IMR-90 (cell line): Measurements from ENCODE around the gene B4GALNT2. TPM values are rescaled to one million over a fixed set of nuclear protein-coding genes. Genes with fewer than 3 reads are reported as not detected.

ENCODE experiments used
- ATAC-seq: fragments of 200-7000 bp; cut with Tn5 transposase; 2 replicates; pipeline ENCODE4 v1.9.1; 2020; ENCODE audit warnings: low read depth, mild to moderate bottlenecking, moderate library complexity
- BruUV-seq: library from RNA; stranded (reverse); fragments of 400-500 nt; replicated peaks from 2 replicates; lab custom pipeline; 2021; lab: Mats Ljungman, UMichigan
- CTCF ChIA-PET: fragments of 300-600 bp; formaldehyde crosslinking; extraction: SDS; loops from one replicate; lab custom pipeline; 2021; ENCODE audit warnings: antibody characterized with exemption; lab: Yijun Ruan, JAX
- POLR2A ChIA-PET: fragments of 300-600 bp; sonication (Branson Sonifier 250); formaldehyde crosslinking; loops from one replicate; lab custom pipeline; 2022; ENCODE audit warnings: antibody characterized with exemption; ENCODE audit not compliant: unreplicated experiment; lab: Charles Lee
- DNase-seq: peaks from one replicate; pipeline ENCODE4 v3.0.0; 2013
- H2AFZ ChIP-seq: replicated peaks from 2 replicates; pipeline ENCODE3; 2013; ENCODE audit warnings: low read length, mild to moderate bottlenecking; ENCODE audit not compliant: poor library complexity
- H2AK5ac ChIP-seq: 2 replicates; pipeline ENCODE4 v1.6.1; 2013; ENCODE audit warnings: low read depth, low read length, inconsistent platforms
- H2AK9ac ChIP-seq: replicated peaks from 2 replicates; pipeline ENCODE3; 2013; ENCODE audit warnings: mild to moderate bottlenecking, low read depth, low read length, moderate library complexity; ENCODE audit not compliant: poor library complexity
- H2BK120ac ChIP-seq: 2 replicates; pipeline ENCODE4 v1.6.1; 2013; ENCODE audit warnings: low read depth, low read length, inconsistent platforms
- H2BK15ac ChIP-seq: 3 replicates; pipeline ENCODE4 v1.6.1; 2013; ENCODE audit warnings: low read depth, low read length, inconsistent platforms
- H2BK20ac ChIP-seq: 2 replicates; pipeline ENCODE4 v1.6.1; 2013; ENCODE audit warnings: low read depth, mild to moderate bottlenecking, inconsistent platforms, low read length, moderate library complexity
- H2BK5ac ChIP-seq: 2 replicates; pipeline ENCODE4 v1.6.1; 2013; ENCODE audit warnings: mild to moderate bottlenecking, low read depth, low read length, inconsistent platforms; ENCODE audit not compliant: poor library complexity, severe bottlenecking
- H3K14ac ChIP-seq: replicated peaks from 2 replicates; pipeline ENCODE4 v1.6.1; 2013; ENCODE audit warnings: low read depth, low read length, inconsistent platforms
- H3K18ac ChIP-seq: 2 replicates; pipeline ENCODE4 v1.6.1; 2013; ENCODE audit warnings: low read depth, low read length, control low read depth
- H3K23ac ChIP-seq: 2 replicates; pipeline ENCODE4 v1.6.1; 2013; ENCODE audit warnings: low read depth, low read length, inconsistent platforms
- H3K27ac ChIP-seq: 2 replicates; pipeline ENCODE4 v1.5.1; 2013; ENCODE audit warnings: mild to moderate bottlenecking, control low read depth, low read length; ENCODE audit not compliant: insufficient read depth
- H3K27me3 ChIP-seq: 2 replicates; pipeline ENCODE4 v1.6.1; 2013; ENCODE audit warnings: low read length; ENCODE audit not compliant: control insufficient read depth, insufficient read depth
- H3K36me3 ChIP-seq: 2 replicates; pipeline ENCODE4 v1.6.1; 2013; ENCODE audit warnings: low read length, mixed read lengths; ENCODE audit not compliant: control insufficient read depth, insufficient read depth
- H3K4ac ChIP-seq: 2 replicates; pipeline ENCODE4 v1.6.1; 2013; ENCODE audit warnings: low read depth, low read length, inconsistent platforms
- H3K4me1 ChIP-seq: 2 replicates; pipeline ENCODE4 v1.6.1; 2013; ENCODE audit warnings: low read length, mixed read lengths; ENCODE audit not compliant: control insufficient read depth, insufficient read depth
- H3K4me2 ChIP-seq: 2 replicates; pipeline ENCODE4 v1.6.1; 2013; ENCODE audit warnings: low read depth, mild to moderate bottlenecking, control low read depth, low read length, moderate library complexity
- H3K4me3 ChIP-seq: 2 replicates; pipeline ENCODE4 v1.5.1; 2013; ENCODE audit warnings: low read depth, mild to moderate bottlenecking, control low read depth, low read length, moderate library complexity; ENCODE audit not compliant: insufficient read depth
- H3K56ac ChIP-seq: 2 replicates; pipeline ENCODE4 v1.6.1; 2013; ENCODE audit warnings: low read length, inconsistent platforms; ENCODE audit not compliant: insufficient read depth; ENCODE audit errors: extremely low read depth
- H3K79me1 ChIP-seq, 2 experiments: 2 replicates each; pipeline ENCODE4 v1.6.1; 2013; ENCODE audit warnings: low read length in 2 of 2, inconsistent platforms in 1 of 2, low read depth in 1 of 2
- H3K9ac ChIP-seq: 2 replicates; pipeline ENCODE4 v1.6.1; 2013; ENCODE audit warnings: low read depth, low read length, control low read depth
- H3K9me1 ChIP-seq: 2 replicates; pipeline ENCODE4 v1.6.1; 2013; ENCODE audit warnings: low read length, inconsistent platforms; ENCODE audit not compliant: insufficient read depth
- H3K9me3 ChIP-seq: 2 replicates; pipeline ENCODE4 v1.6.1; 2013; ENCODE audit warnings: low read length; ENCODE audit not compliant: control insufficient read depth, insufficient read depth
- H4K20me1 ChIP-seq: 2 replicates; pipeline ENCODE4 v1.6.1; 2013; ENCODE audit warnings: low read length, inconsistent platforms; ENCODE audit not compliant: insufficient read depth
- H4K5ac ChIP-seq: 2 replicates; pipeline ENCODE4 v1.6.1; 2013; ENCODE audit warnings: mild to moderate bottlenecking, low read depth, low read length, control low read depth
- H4K8ac ChIP-seq, 2 experiments: 2 replicates each; pipeline ENCODE4 v1.6.1; 2013; ENCODE audit warnings: low read depth in 2 of 2, low read length in 2 of 2, control low read depth in 1 of 2, inconsistent platforms in 1 of 2
- H4K91ac ChIP-seq: 2 replicates; pipeline ENCODE4 v1.6.1; 2013; ENCODE audit warnings: low read depth, low read length, inconsistent platforms; ENCODE audit not compliant: insufficient read depth
- BHLHE40 ChIP-seq: fragments of 150-350 bp; IDR thresholded peaks from 2 replicates; pipeline ENCODE4 v1.6.1; 2016; ENCODE audit warnings: mild to moderate bottlenecking, low read depth, low read length
- CEBPB ChIP-seq: IDR thresholded peaks from 2 replicates; pipeline ENCODE4 v1.6.1; 2012; ENCODE audit warnings: low read depth, low read length, improper control_type of control experiment
- CHD1 ChIP-seq: IDR thresholded peaks from 2 replicates; pipeline ENCODE4 v1.6.1; 2012; ENCODE audit warnings: low read depth, low read length, improper control_type of control experiment
- FOS ChIP-seq: fragments of 150-350 bp; IDR thresholded peaks from 2 replicates; pipeline ENCODE4 v1.6.1; 2016; ENCODE audit warnings: low read depth, low read length
- MAFK ChIP-seq: IDR thresholded peaks from 2 replicates; pipeline ENCODE4 v1.6.1; 2012; ENCODE audit warnings: low read depth, low read length, improper control_type of control experiment
- MAZ ChIP-seq: IDR thresholded peaks from 2 replicates; pipeline ENCODE4 v1.6.1; 2012; ENCODE audit warnings: low read depth, mild to moderate bottlenecking, low read length, improper control_type of control experiment, moderate library complexity, borderline replicate concordance
- MXI1 ChIP-seq: IDR thresholded peaks from 2 replicates; pipeline ENCODE4 v1.6.1; 2012; ENCODE audit warnings: low read depth, mild to moderate bottlenecking, low read length, moderate library complexity, borderline replicate concordance
- NFE2L2 ChIP-seq: fragments of 150-350 bp; IDR thresholded peaks from 2 replicates; pipeline ENCODE4 v1.6.1; 2016; ENCODE audit warnings: low read depth, mild to moderate bottlenecking, low read length
- POLR2A ChIP-seq: IDR thresholded peaks from 2 replicates; pipeline ENCODE4 v1.6.1; 2012; ENCODE audit warnings: mild to moderate bottlenecking, low read depth, low read length
- RAD21 ChIP-seq: IDR thresholded peaks from 2 replicates; pipeline ENCODE4 v1.6.1; 2012; ENCODE audit warnings: low read length, improper control_type of control experiment
- RCOR1 ChIP-seq: IDR thresholded peaks from 2 replicates; pipeline ENCODE4 v1.6.1; 2012; ENCODE audit warnings: mild to moderate bottlenecking, low read length, improper control_type of control experiment; ENCODE audit not compliant: insufficient replicate concordance
- RFX5 ChIP-seq: IDR thresholded peaks from 2 replicates; pipeline ENCODE4 v1.8.0; 2012; ENCODE audit warnings: low read depth, mild to moderate bottlenecking, low read length, moderate library complexity
- SMC3 ChIP-seq: fragments of 150-350 bp; IDR thresholded peaks from 2 replicates; pipeline ENCODE4 v1.6.1; 2016; ENCODE audit warnings: low read depth, mild to moderate bottlenecking, antibody characterized with exemption, low read length, moderate library complexity
- WGBS, 2 experiments: methylation state at CpG; one replicate each; pipeline versions ENCODE4 v1.1.5 to v1.1.7; 2013; ENCODE audit warnings: missing lambda C conversion rate in 2 of 2; ENCODE audit not compliant: insufficient read length in 1 of 2; ENCODE audit errors: extremely low coverage in 2 of 2; 5-methylcytosine and 5-hydroxymethylcytosine counted together
- dilution Hi-C: fragments of 300-500 bp; cut with HindIII; formaldehyde crosslinking; loops from one replicate; pipeline ENCODE4 v1.14.3; 2018; ENCODE audit warnings: low sequenced_read_pairs; ENCODE audit not compliant: unreplicated experiment
- in situ Hi-C: fragments of 300-500 bp; cut with MboI; formaldehyde crosslinking; loops from 3 replicates; pipeline ENCODE4 v1.14.3; 2019; ENCODE audit warnings: low sequenced_read_pairs, inconsistent platforms, mixed read lengths
- intact Hi-C: fragments of 100-400 bp; cut with micrococcal nuclease; formaldehyde crosslinking; loops from 2 replicates; pipeline ENCODE4 v1.10.0; 2022
- polyA plus RNA-seq, 3 experiments: library from polyadenylated mRNA; depleted of rRNA; stranded (reverse); fragments of >200 nt; gene quantifications; 2 replicates each; pipeline ENCODE4 v1.2.3, GENCODE V29; 2012; ENCODE audit warnings: low replicate concordance in 1 of 3
- total RNA-seq: library from RNA; depleted of rRNA; stranded (reverse); fragments of >200 nt; gene quantifications from 2 replicates; pipeline ENCODE4 v1.2.3, GENCODE V29; 2012
- TF ChIP-seq, protein P1 (sequence below): fragments of 150-350 bp; IDR thresholded peaks from 2 replicates; pipeline ENCODE4 v1.6.1; 2016; ENCODE audit warnings: low read depth, mild to moderate bottlenecking, low read length, moderate library complexity, borderline replicate concordance
- TF ChIP-seq, protein P2 (sequence below): fragments of 150-350 bp; IDR thresholded peaks from 2 replicates; pipeline ENCODE4 v1.6.1; 2017; ENCODE audit warnings: mild to moderate bottlenecking, antibody characterized with exemption, low read length, low read depth
- TF ChIP-seq, protein P3 (sequence below): conservative IDR thresholded peaks from 2 replicates; pipeline ENCODE4 v1.5.1; 2012; ENCODE audit warnings: mild to moderate bottlenecking, low read depth, low read length, improper control_type of control experiment

Gene B4GALNT2
- total and polyA plus RNA-seq, 2 of the 4 experiments (the other 2 are of a cell fraction), result not detected

DNA sequence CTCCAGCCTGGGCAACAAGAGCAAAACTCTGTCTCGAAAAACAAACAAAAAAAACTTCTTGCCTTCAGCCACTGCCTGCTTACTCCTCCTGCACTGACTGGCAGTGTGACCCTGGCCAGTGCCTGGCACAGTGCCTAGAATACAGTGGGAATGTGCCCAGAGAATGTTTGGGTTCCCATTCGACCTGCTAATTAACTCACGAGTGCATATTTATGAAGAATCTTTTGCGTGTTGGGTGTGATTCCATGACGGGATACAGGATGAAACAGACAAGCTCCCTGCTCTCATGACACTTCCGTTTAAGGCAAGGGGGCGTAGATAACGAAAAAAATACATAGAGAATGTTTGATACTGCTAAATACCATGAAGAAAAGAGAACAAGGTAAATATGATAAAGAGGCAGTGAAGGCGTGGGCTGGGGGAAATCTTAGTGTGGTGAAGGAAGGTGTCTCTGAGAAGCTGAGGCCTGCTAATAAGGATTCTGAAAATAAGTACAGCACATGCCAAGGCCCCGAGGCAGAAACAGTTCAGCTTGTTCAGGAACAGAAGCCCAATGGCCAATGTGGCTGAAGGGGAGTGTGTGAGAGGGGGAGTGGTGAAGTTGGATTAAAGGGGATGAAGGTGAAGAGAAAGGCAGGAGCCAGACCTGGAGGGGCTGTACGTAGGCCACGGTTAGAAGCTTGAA lies 82.2 kb downstream of the B4GALNT2 start:
- H3K23ac ChIP-seq, result no peak overlapping the region
- BruUV-seq, result no TSS peak
- H2BK5ac ChIP-seq, result no peak overlapping the region
- H3K9me1 ChIP-seq, result peaks cover 1% of the 10 kb centered on the region
- no peak overlapping the region for H3K56ac ChIP-seq
- H4K20me1 ChIP-seq, result no peaks in the 10 kb centered on the region
- peaks cover 3% of the 10 kb centered on the region for H3K4me1 ChIP-seq
- TF ChIP-seq, protein P1, sequence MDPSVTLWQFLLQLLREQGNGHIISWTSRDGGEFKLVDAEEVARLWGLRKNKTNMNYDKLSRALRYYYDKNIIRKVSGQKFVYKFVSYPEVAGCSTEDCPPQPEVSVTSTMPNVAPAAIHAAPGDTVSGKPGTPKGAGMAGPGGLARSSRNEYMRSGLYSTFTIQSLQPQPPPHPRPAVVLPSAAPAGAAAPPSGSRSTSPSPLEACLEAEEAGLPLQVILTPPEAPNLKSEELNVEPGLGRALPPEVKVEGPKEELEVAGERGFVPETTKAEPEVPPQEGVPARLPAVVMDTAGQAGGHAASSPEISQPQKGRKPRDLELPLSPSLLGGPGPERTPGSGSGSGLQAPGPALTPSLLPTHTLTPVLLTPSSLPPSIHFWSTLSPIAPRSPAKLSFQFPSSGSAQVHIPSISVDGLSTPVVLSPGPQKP, result no peak
- TF ChIP-seq MAZ (no peak), MAFK (no peak), NFE2L2 (no peak), CEBPB (no peak), BHLHE40 (no peak), FOS (no peak), RFX5 (no peak), POLR2A (no peak), RCOR1 (no peak), SMC3 (no peak), MXI1 (no peak), RAD21 (no peak), CHD1 (no peak)
- TF ChIP-seq, protein P2, sequence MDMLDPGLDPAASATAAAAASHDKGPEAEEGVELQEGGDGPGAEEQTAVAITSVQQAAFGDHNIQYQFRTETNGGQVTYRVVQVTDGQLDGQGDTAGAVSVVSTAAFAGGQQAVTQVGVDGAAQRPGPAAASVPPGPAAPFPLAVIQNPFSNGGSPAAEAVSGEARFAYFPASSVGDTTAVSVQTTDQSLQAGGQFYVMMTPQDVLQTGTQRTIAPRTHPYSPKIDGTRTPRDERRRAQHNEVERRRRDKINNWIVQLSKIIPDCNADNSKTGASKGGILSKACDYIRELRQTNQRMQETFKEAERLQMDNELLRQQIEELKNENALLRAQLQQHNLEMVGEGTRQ, result no peak
- TF ChIP-seq, protein P3, sequence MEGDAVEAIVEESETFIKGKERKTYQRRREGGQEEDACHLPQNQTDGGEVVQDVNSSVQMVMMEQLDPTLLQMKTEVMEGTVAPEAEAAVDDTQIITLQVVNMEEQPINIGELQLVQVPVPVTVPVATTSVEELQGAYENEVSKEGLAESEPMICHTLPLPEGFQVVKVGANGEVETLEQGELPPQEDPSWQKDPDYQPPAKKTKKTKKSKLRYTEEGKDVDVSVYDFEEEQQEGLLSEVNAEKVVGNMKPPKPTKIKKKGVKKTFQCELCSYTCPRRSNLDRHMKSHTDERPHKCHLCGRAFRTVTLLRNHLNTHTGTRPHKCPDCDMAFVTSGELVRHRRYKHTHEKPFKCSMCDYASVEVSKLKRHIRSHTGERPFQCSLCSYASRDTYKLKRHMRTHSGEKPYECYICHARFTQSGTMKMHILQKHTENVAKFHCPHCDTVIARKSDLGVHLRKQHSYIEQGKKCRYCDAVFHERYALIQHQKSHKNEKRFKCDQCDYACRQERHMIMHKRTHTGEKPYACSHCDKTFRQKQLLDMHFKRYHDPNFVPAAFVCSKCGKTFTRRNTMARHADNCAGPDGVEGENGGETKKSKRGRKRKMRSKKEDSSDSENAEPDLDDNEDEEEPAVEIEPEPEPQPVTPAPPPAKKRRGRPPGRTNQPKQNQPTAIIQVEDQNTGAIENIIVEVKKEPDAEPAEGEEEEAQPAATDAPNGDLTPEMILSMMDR, result no peak
- POLR2A ChIA-PET, result no interaction called here
- in situ Hi-C loops, result no loop called here
- CTCF ChIA-PET, result interaction anchor here (1.5 kb wide), 1 partner anchor 8 kb away, joined by 3 read pairs; no protein-coding TSS in a partner anchor
- no peak overlapping the region for H3K4me2 ChIP-seq
- DNase-seq (no peak), ATAC-seq (no peak)
- H2AK9ac ChIP-seq, result no peak overlapping the region
- H2BK20ac ChIP-seq, result no peak overlapping the region
- dilution Hi-C loops, result no loop called here
- H3K27ac ChIP-seq, result no peak overlapping the region
- H2BK15ac ChIP-seq, result no peak overlapping the region
- no peak overlapping the region for H4K91ac ChIP-seq
- no peak overlapping the region for H3K18ac ChIP-seq
- no peak overlapping the region for H3K4ac ChIP-seq
- no peak overlapping the region for H3K9ac ChIP-seq
- H3K36me3 ChIP-seq, result no peaks in the 10 kb centered on the region
- intact Hi-C loops, result no loop called here
- H3K9me3 ChIP-seq, result no peaks in the 10 kb centered on the region
- peaks cover 3% of the 10 kb centered on the region; the same call in 1 of the 2 replicates for H3K27me3 ChIP-seq
- no peaks in the 10 kb centered on the region for H3K79me1 ChIP-seq
- no peak overlapping the region for H3K4me3 ChIP-seq
- no peak overlapping the region for H4K5ac ChIP-seq
- H2AFZ ChIP-seq, result no peak overlapping the region
- H4K8ac ChIP-seq, result no peak overlapping the region
- H2AK5ac ChIP-seq, result no peak overlapping the region
- 88% methylated on average over 6 of the region's 12 CpGs; no CpG with 5 or more reads in 1 of the 2 experiments for WGBS, 2 experiments
- H3K14ac ChIP-seq, result no peak overlapping the region
- H2BK120ac ChIP-seq, result no peak overlapping the region
